HG03565 (cell line): Measurements from ENCODE around the gene HEATR9.
"Not testable (repeated sequence)": the region's sequence is repeated elsewhere in the genome, so short reads cannot be mapped to it uniquely, and the experiment has no call there.

Source experiments
- ATAC-seq: cut with Tn5 transposase; IDR thresholded peaks from one replicate; pipeline ENCODE4 v1.9.1; 2021; ENCODE audit warnings: mild to moderate bottlenecking, moderate library complexity; ENCODE audit not compliant: unreplicated experiment

Gene HEATR9

GRCh38 chr17:35868737-35869136 lies at the start of gene HEATR9:
Gene HEATR9 (minus strand): TSS chr17:35868891. CDS start chr17:35868742, 149 bp downstream.
- ATAC-seq: no peak

- no peak for ATAC-seq
These were observed 49.0 kb upstream of the HEATR9 start for GRCh38 chr17:35917519-35918213.

GRCh38 chr17:35915153-35915964 lies 46.7 kb upstream of the HEATR9 start:
- no peak for ATAC-seq

- no peak for ATAC-seq
These were observed 45.7 kb upstream of the HEATR9 start for GRCh38 chr17:35914354-35914753.

- ATAC-seq: no peak
These were observed 44.9 kb upstream of the HEATR9 start for GRCh38 chr17:35913609-35914008.

- ATAC-seq: no peak
These were observed 44.3 kb upstream of the HEATR9 start for GRCh38 chr17:35912942-35913341.

GRCh38 chr17:35912339-35912912 lies 43.7 kb upstream of the HEATR9 start:
- no peak for ATAC-seq

- ATAC-seq: no peak
These were observed 40.7 kb upstream of the HEATR9 start for GRCh38 chr17:35909408-35909807.

- ATAC-seq: no peak
These were observed 39.0 kb upstream of the HEATR9 start for GRCh38 chr17:35907691-35908090.

GRCh38 chr17:35906926-35907637 lies 38.4 kb upstream of the HEATR9 start:
- no peak for ATAC-seq

- ATAC-seq: no peak
These were observed 37.7 kb upstream of the HEATR9 start for GRCh38 chr17:35906191-35906925.

- ATAC-seq: no peak
These were observed 34.8 kb upstream of the HEATR9 start for GRCh38 chr17:35903451-35903850.

GRCh38 chr17:35901631-35902175 lies 33.0 kb upstream of the HEATR9 start:
- ATAC-seq: no peak

- no peak for ATAC-seq
These were observed 32.2 kb upstream of the HEATR9 start for GRCh38 chr17:35900708-35901480.

GRCh38 chr17:35900280-35900679 lies 31.6 kb upstream of the HEATR9 start:
- no peak for ATAC-seq

GRCh38 chr17:35898283-35899070 lies 29.8 kb upstream of the HEATR9 start:
- ATAC-seq: no peak

- ATAC-seq: not testable (repeated sequence)
These were observed 29.1 kb upstream of the HEATR9 start for GRCh38 chr17:35897772-35898171.

GRCh38 chr17:35895636-35896587 lies 27.2 kb upstream of the HEATR9 start:
- no peak for ATAC-seq
